Neuronal stem cell (in vitro differentiated cells): ENCODE data around the gene OR10J1.

Experiments
- DNase-seq: peaks from one replicate; pipeline ENCODE4 v3.0.0-alpha.2; 2013; ENCODE audit warnings: low spot score
- H2AFZ ChIP-seq: one replicate; pipeline ENCODE4 v1.6.1; 2013; ENCODE audit warnings: mild to moderate bottlenecking, low read length, inconsistent platforms
- H2AK5ac ChIP-seq: 2 replicates; pipeline ENCODE4 v1.6.1; 2013; ENCODE audit warnings: low read depth, mild to moderate bottlenecking, inconsistent platforms, low read length, moderate library complexity, mixed read lengths
- H2BK120ac ChIP-seq: 2 replicates; pipeline ENCODE4 v1.6.1; 2013; ENCODE audit warnings: low read depth, mild to moderate bottlenecking, inconsistent platforms, low read length, moderate library complexity, mixed read lengths
- H2BK12ac ChIP-seq: one replicate; pipeline ENCODE4 v1.6.1; 2013; ENCODE audit warnings: low read length, inconsistent platforms
- H2BK15ac ChIP-seq: 2 replicates; pipeline ENCODE4 v1.6.1; 2013; ENCODE audit warnings: mild to moderate bottlenecking, low read length, inconsistent platforms, mixed read lengths
- H2BK5ac ChIP-seq: one replicate; pipeline ENCODE4 v1.6.1; 2013; ENCODE audit warnings: inconsistent platforms, mild to moderate bottlenecking, low read length, moderate library complexity
- H3K14ac ChIP-seq: one replicate; pipeline ENCODE4 v1.6.1; 2013; ENCODE audit warnings: low read length, inconsistent platforms
- H3K18ac ChIP-seq: 2 replicates; pipeline ENCODE4 v1.6.1; 2013; ENCODE audit warnings: low read length, inconsistent platforms
- H3K23ac ChIP-seq: 2 replicates; pipeline ENCODE4 v1.6.1; 2013; ENCODE audit warnings: low read depth, mild to moderate bottlenecking, mixed read lengths, low read length, inconsistent platforms; ENCODE audit not compliant: poor library complexity
- H3K27ac ChIP-seq: replicated peaks from 3 replicates; pipeline ENCODE4 v1.5.1; 2013; ENCODE audit warnings: low read length, inconsistent platforms
- H3K27me3 ChIP-seq, 3 experiments: 2 replicates each; pipeline ENCODE4 v1.6.1; 2013; ENCODE audit warnings: low read length in 3 of 3, mild to moderate bottlenecking in 2 of 3, inconsistent platforms in 1 of 3, low read depth in 1 of 3, mixed read lengths in 1 of 3, moderate library complexity in 1 of 3; ENCODE audit not compliant: control insufficient read depth in 3 of 3, insufficient read depth in 3 of 3
- H3K36me3 ChIP-seq, 2 donors: replicated peaks in 1 of 2; 2 replicates each; pipeline ENCODE4 v1.6.1; 2013; ENCODE audit warnings: low read length in 2 of 2; ENCODE audit not compliant: control insufficient read depth in 2 of 2, insufficient read depth in 2 of 2
- H3K4ac ChIP-seq: 2 replicates; pipeline ENCODE4 v1.6.1; 2013; ENCODE audit warnings: inconsistent platforms, mild to moderate bottlenecking, low read length, moderate library complexity
- H3K4me1 ChIP-seq, 2 donors: 1 replicate in 1 of 2; 2 replicates in 1 of 2; pipeline ENCODE4 v1.6.1; 2013; ENCODE audit warnings: low read length in 2 of 2, low read depth in 1 of 2; ENCODE audit not compliant: control insufficient read depth in 2 of 2, insufficient read depth in 1 of 2
- H3K4me2 ChIP-seq: one replicate; pipeline ENCODE4 v1.6.1; 2013; ENCODE audit warnings: mild to moderate bottlenecking, low read length, inconsistent platforms; ENCODE audit not compliant: insufficient read depth, poor library complexity, severe bottlenecking
- H3K4me3 ChIP-seq, 2 donors: 2 replicates each; pipeline ENCODE4 v1.5.1; 2013; ENCODE audit warnings: low read length in 2 of 2, mild to moderate bottlenecking in 2 of 2, inconsistent platforms in 1 of 2, moderate library complexity in 1 of 2
- H3K79me1 ChIP-seq: one replicate; pipeline ENCODE4 v1.6.1; 2013; ENCODE audit warnings: low read depth, mild to moderate bottlenecking, inconsistent platforms, low read length, moderate library complexity
- H3K9ac ChIP-seq: one replicate; pipeline ENCODE4 v1.6.1; 2013; ENCODE audit warnings: mild to moderate bottlenecking, low read depth, low read length, inconsistent platforms; ENCODE audit not compliant: poor library complexity
- H3K9me3 ChIP-seq, 2 donors: replicated peaks in 1 of 2; 2 replicates each; pipeline versions ENCODE3 to v1.6.1; 2013; ENCODE audit warnings: low read length in 2 of 2, mild to moderate bottlenecking in 2 of 2, inconsistent platforms in 1 of 2, low read depth in 1 of 2, mixed read lengths in 1 of 2, moderate library complexity in 1 of 2; ENCODE audit not compliant: control insufficient read depth in 2 of 2, insufficient read depth in 1 of 2
- H4K8ac ChIP-seq: one replicate; pipeline ENCODE4 v1.6.1; 2013; ENCODE audit warnings: low read depth, mild to moderate bottlenecking, inconsistent platforms, low read length, moderate library complexity
- H4K91ac ChIP-seq: one replicate; pipeline ENCODE4 v1.6.1; 2013; ENCODE audit warnings: low read length, low read depth, mild to moderate bottlenecking, inconsistent platforms; ENCODE audit not compliant: poor library complexity
- WGBS, 2 donors: extraction: QIAGEN DNeasy Blood & Tissue Kit; methylation state at CpG; one replicate each; pipeline ENCODE4 v1.1.7; 2013; ENCODE audit warnings: missing lambda C conversion rate in 2 of 2, mixed read lengths in 1 of 2; ENCODE audit not compliant: insufficient read length in 2 of 2, insufficient replicate concordance in 1 of 2; ENCODE audit errors: extremely low coverage in 2 of 2; 5-methylcytosine and 5-hydroxymethylcytosine counted together

OR10J1 gene

GRCh38 chr1:159436469-159436868 is 3.1 kb upstream of the OR10J1 start:
- no peak overlapping the region for H3K4me3 ChIP-seq
- no peak overlapping the region for H2AK5ac ChIP-seq
- H4K91ac ChIP-seq, result no peak overlapping the region
- H4K8ac ChIP-seq, result no peak overlapping the region
- no peak overlapping the region for H3K4ac ChIP-seq
- no peak overlapping the region for H3K4me2 ChIP-seq
- no peak for DNase-seq
- H2BK15ac ChIP-seq, result no peak overlapping the region
- no peaks in the 10 kb centered on the region for H3K79me1 ChIP-seq
- no peak overlapping the region for H3K9ac ChIP-seq
- H2BK120ac ChIP-seq, result no peak overlapping the region
- H3K27me3 ChIP-seq, result no peaks in the 10 kb centered on the region
- no peak overlapping the region for H2BK5ac ChIP-seq
- no peaks in the 10 kb centered on the region for H3K4me1 ChIP-seq
- H3K36me3 ChIP-seq, result no peaks in the 10 kb centered on the region
- H3K23ac ChIP-seq, result no peak overlapping the region
- H3K18ac ChIP-seq, result no peak overlapping the region
- WGBS, 2 donors, result no CpG with 5 or more reads among the region's 4 CpGs
- no peak overlapping the region for H2BK12ac ChIP-seq
- no peak overlapping the region for H3K14ac ChIP-seq
- no peak overlapping the region for H3K27ac ChIP-seq
- no peak overlapping the region for H2AFZ ChIP-seq
- H3K9me3 ChIP-seq, result no peaks in the 10 kb centered on the region

- Histone ChIP-seq H2AFZ (no peak overlapping the region), H3K27ac (no peak overlapping the region)
Observed at GRCh38 chr1:159441360-159441759, 1.8 kb downstream of the OR10J1 start.

GRCh38 chr1:159442428-159442827 is 2.9 kb downstream of the OR10J1 start:
- Histone ChIP-seq H3K18ac (no peak overlapping the region), H3K4me2 (no peak overlapping the region), H3K9me3 (no peaks in the 10 kb centered on the region), H3K79me1 (no peaks in the 10 kb centered on the region), H2AFZ (no peak overlapping the region), H3K9ac (no peak overlapping the region), H3K36me3 (no peaks in the 10 kb centered on the region), H3K23ac (no peak overlapping the region), H3K14ac (no peak overlapping the region), H3K4me3 (no peak overlapping the region), H4K8ac (no peak overlapping the region), H4K91ac (no peak overlapping the region), H3K27me3 (no peaks in the 10 kb centered on the region), H2BK120ac (no peak overlapping the region), H2BK15ac (no peak overlapping the region), H3K4ac (no peak overlapping the region), H2AK5ac (no peak overlapping the region), H2BK5ac (no peak overlapping the region), H2BK12ac (no peak overlapping the region), H3K4me1 (no peaks in the 10 kb centered on the region), H3K27ac (no peak overlapping the region)
- no peak for DNase-seq
- WGBS, 2 donors, result no CpG with 5 or more reads among the region's 2 CpGs

More at GRCh38 chr1:159441360-159441759, 1.8 kb downstream of the OR10J1 start:
- Histone ChIP-seq H2BK5ac (no peak overlapping the region), H3K9me3 (no peaks in the 10 kb centered on the region), H3K36me3 (no peaks in the 10 kb centered on the region), H3K9ac (no peak overlapping the region), H3K79me1 (no peaks in the 10 kb centered on the region), H2BK12ac (no peak overlapping the region), H4K8ac (no peak overlapping the region), H2BK120ac (no peak overlapping the region), H3K27me3 (no peaks in the 10 kb centered on the region), H2AK5ac (no peak overlapping the region), H3K4me3 (no peak overlapping the region), H3K18ac (no peak overlapping the region), H3K4ac (no peak overlapping the region), H3K23ac (no peak overlapping the region), H3K4me1 (no peaks in the 10 kb centered on the region), H4K91ac (no peak overlapping the region), H3K4me2 (no peak overlapping the region), H3K14ac (no peak overlapping the region), H2BK15ac (no peak overlapping the region)
- no peak for DNase-seq

- H2BK12ac ChIP-seq, result no peak overlapping the region
- no peak overlapping the region for H3K4me2 ChIP-seq
- no peak overlapping the region for H2BK120ac ChIP-seq
- H3K14ac ChIP-seq, result no peak overlapping the region
- H4K91ac ChIP-seq, result no peak overlapping the region
- no peak overlapping the region for H3K4me3 ChIP-seq
- H3K27me3 ChIP-seq, result no peaks in the 10 kb centered on the region
- H2AK5ac ChIP-seq, result no peak overlapping the region
- no peak for DNase-seq
- H2AFZ ChIP-seq, result no peak overlapping the region
- no peaks in the 10 kb centered on the region for H3K79me1 ChIP-seq
- H3K23ac ChIP-seq, result no peak overlapping the region
- H3K9me3 ChIP-seq, result no peaks in the 10 kb centered on the region
- H3K9ac ChIP-seq, result no peak overlapping the region
- WGBS, 2 donors, result no CpG with 5 or more reads among the region's 4 CpGs
- no peak overlapping the region for H4K8ac ChIP-seq
- H3K4me1 ChIP-seq, result no peaks in the 10 kb centered on the region
- H3K27ac ChIP-seq, result no peak overlapping the region
- H2BK15ac ChIP-seq, result no peak overlapping the region
- no peak overlapping the region for H2BK5ac ChIP-seq
- H3K18ac ChIP-seq, result no peak overlapping the region
- no peak overlapping the region for H3K4ac ChIP-seq
- no peaks in the 10 kb centered on the region for H3K36me3 ChIP-seq
Observed at GRCh38 chr1:159443066-159443750, 3.7 kb downstream of the OR10J1 start.
